Activated CD8-positive, alpha-beta memory T cell treated with anti-CD3 and anti-CD28 coated beads for 48 hours (primary cell): ENCODE data around the gene FADS2.
A peak's percentile ranks its signal among the peaks of the same experiment; 100 is the strongest.
"Not testable (repeated sequence)": the region's sequence is repeated elsewhere in the genome, so short reads cannot be mapped to it uniquely, and the experiment has no call there.

Source experiments
- DNase-seq, 3 experiments: peaks; one replicate each; pipeline ENCODE4 v3.0.0-alpha.2; 2020; ENCODE audit warnings: low read depth in 2 of 3, low spot score in 2 of 3

Gene FADS2

GRCh38 chr11:61866958-61867343 is 38.9 kb downstream of the FADS2 start:
- DNase-seq = no peak

GRCh38 chr11:61868571-61869428 is 40.7 kb downstream of the FADS2 start:
- DNase-seq = no peak

GRCh38 chr11:61869429-61869707 is 41.3 kb downstream of the FADS2 start:
- no peak for DNase-seq

GRCh38 chr11:61869708-61870451 is 41.8 kb downstream of the FADS2 start:
- DNase-seq = no peak

- DNase-seq = no peak
Observed at GRCh38 chr11:61870541-61871031, 42.5 kb downstream of the FADS2 start.

GRCh38 chr11:61871158-61871597 is 43.1 kb downstream of the FADS2 start:
- DNase-seq = peak; percentile 24 to 59 (median 57)

- DNase-seq = no peak
Observed at GRCh38 chr11:61872935-61873565, 45.0 kb downstream of the FADS2 start.

- DNase-seq = no peak
Observed at GRCh38 chr11:61873588-61874376, 45.7 kb downstream of the FADS2 start.

GRCh38 chr11:61874377-61874809 is 46.3 kb downstream of the FADS2 start:
- DNase-seq = no peak

- no peak for DNase-seq
Observed at GRCh38 chr11:61874853-61875252, 46.8 kb downstream of the FADS2 start.

GRCh38 chr11:61875698-61876097 is 47.6 kb downstream of the FADS2 start:
- DNase-seq = no peak

- DNase-seq = no peak
Observed at GRCh38 chr11:61879152-61879551, 51.1 kb downstream of the FADS2 start.

- no peak for DNase-seq
Observed at GRCh38 chr11:61880031-61880430, 51.9 kb downstream of the FADS2 start.

GRCh38 chr11:61880454-61880853 is 52.4 kb downstream of the FADS2 start:
- DNase-seq = no peak

- DNase-seq = no peak
Observed at GRCh38 chr11:61881397-61881796, 53.3 kb downstream of the FADS2 start.

GRCh38 chr11:61882267-61882666 is 54.2 kb downstream of the FADS2 start:
- not testable (repeated sequence) for DNase-seq

GRCh38 chr11:61882879-61883278 is 54.8 kb downstream of the FADS2 start:
- DNase-seq = no peak

- no peak for DNase-seq
Observed at GRCh38 chr11:61883327-61883726, 55.2 kb downstream of the FADS2 start.

- DNase-seq = no peak
Observed at GRCh38 chr11:61883947-61884346, 55.8 kb downstream of the FADS2 start.

- no peak for DNase-seq
Observed at GRCh38 chr11:61885166-61885778, 57.2 kb downstream of the FADS2 start.
